Eye (tissue), 1 donor: Measurements from ENCODE around the gene SLC25A28.

Experiments used
- DNase-seq: peaks from one replicate; pipeline ENCODE4 v3.0.0-alpha.2; 2015

SLC25A28 gene

GRCh38 chr10:99582255-99582770 lies 37.9 kb downstream of the SLC25A28 start:
- DNase-seq, result no peak

GRCh38 chr10:99579971-99580370 lies 40.3 kb downstream of the SLC25A28 start:
- no peak for DNase-seq

- peak; percentile 19 for DNase-seq
Measured at GRCh38 chr10:99573790-99574189, 46.4 kb downstream of the SLC25A28 start.

- DNase-seq, result no peak
Measured at GRCh38 chr10:99571816-99572215, 48.4 kb downstream of the SLC25A28 start.

GRCh38 chr10:99569961-99570360 lies 50.3 kb downstream of the SLC25A28 start:
- no peak for DNase-seq

GRCh38 chr10:99569253-99569939 lies 50.8 kb downstream of the SLC25A28 start:
- DNase-seq, result no peak

GRCh38 chr10:99565166-99565565 lies 55.1 kb downstream of the SLC25A28 start:
- DNase-seq, result no peak

GRCh38 chr10:99564361-99564760 lies 55.9 kb downstream of the SLC25A28 start:
- no peak for DNase-seq

- no peak for DNase-seq
Measured at GRCh38 chr10:99562631-99563030, 57.6 kb downstream of the SLC25A28 start.
